H1 (cell line): ENCODE measurements around the gene TLE4.

Source experiments
- CEBPB ChIP-seq: IDR thresholded peaks from 2 replicates; pipeline ENCODE4 v1.6.1; 2012; ENCODE audit warnings: low read depth, low read length
- FOSL1 ChIP-seq: IDR thresholded peaks from 2 replicates; pipeline ENCODE4 v1.6.1; 2011; ENCODE audit warnings: mild to moderate bottlenecking, low read depth, low read length, moderate library complexity; ENCODE audit not compliant: insufficient read depth
- KDM5A ChIP-seq: fragments of 200-600 bp; IDR thresholded peaks from 2 replicates; pipeline ENCODE4 v1.7.1; 2012; ENCODE audit warnings: mild to moderate bottlenecking, low read length, inconsistent platforms, mixed read lengths
- POLR2A ChIP-seq, 2 experiments: IDR thresholded peaks; 1 replicate in 1 of 2; 2 replicates in 1 of 2; pipeline ENCODE4 v1.6.1; 2011; ENCODE audit warnings: low read depth in 2 of 2, low read length in 2 of 2, mild to moderate bottlenecking in 2 of 2; ENCODE audit errors: control extremely low read depth in 1 of 2
- POLR2AphosphoS5 ChIP-seq: IDR thresholded peaks from 2 replicates; pipeline ENCODE4 v1.6.1; 2011; ENCODE audit warnings: low read depth, low read length
- RXRA ChIP-seq: IDR thresholded peaks from 2 replicates; pipeline ENCODE4 v1.6.1; 2011; ENCODE audit warnings: low read depth, mild to moderate bottlenecking, low read length, moderate library complexity; ENCODE audit not compliant: insufficient read depth
- SIRT6 ChIP-seq: IDR thresholded peaks from one replicate; pipeline ENCODE4 v1.7.1; 2012; ENCODE audit warnings: low read length, inconsistent platforms
- TAF1 ChIP-seq: IDR thresholded peaks from 2 replicates; pipeline ENCODE4 v1.6.1; 2011; ENCODE audit warnings: mild to moderate bottlenecking, low read depth, low read length

DNA sequence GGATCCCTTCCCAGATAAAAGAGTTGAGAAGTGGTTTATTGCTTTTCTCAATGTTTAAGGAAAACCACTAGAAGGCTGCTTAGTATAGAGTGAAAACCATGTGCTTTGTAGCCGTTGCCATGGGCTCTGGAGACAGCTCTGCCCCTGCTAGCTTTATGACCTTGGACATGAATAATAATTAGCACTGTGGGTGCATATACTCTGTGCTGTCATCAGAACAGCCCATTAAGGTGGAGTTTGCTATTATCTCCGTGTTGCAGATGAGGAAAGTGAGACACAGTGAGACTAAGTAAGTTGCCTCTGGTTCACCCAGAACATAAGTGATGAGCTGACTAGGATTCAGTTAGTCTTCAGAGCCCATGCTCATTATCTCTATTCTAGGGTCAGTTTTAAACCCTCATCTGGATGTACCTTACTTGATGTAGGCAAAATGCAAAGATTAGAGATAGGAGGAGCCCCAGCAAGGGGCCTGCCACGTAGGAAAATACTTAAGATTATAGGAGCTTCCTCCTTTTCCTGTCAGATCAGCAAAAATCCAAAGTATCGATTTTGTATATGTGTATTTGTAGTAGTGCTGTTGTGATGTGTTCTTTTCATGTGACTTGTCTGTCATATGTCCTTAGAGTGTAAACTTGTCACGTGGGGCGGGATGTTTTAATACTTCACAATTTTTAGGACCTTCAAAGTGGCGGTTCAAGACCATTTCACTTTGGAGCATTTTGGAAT, 102.5 kb downstream of the TLE4 start:
- TF ChIP-seq FOSL1 (no peak), POLR2A (IDR thresholded peaks at IDR 0.05; ENCODE audit: control extremely low read depth in 1 of 2, low read depth in 2 of 2, low read length in 2 of 2) (no peak), TAF1 (no peak), KDM5A (no peak), RXRA (no peak), CEBPB (no peak), SIRT6 (no peak), POLR2AphosphoS5 (no peak)
